WTC11 (cell line): ENCODE measurements around the gene HLA-G. TPM values are rescaled to one million over a fixed set of nuclear protein-coding genes. Genes with fewer than 3 reads are reported as not detected.

ENCODE experiments used
- ATAC-seq: fragments of 200-7000 bp; cut with Tn5 transposase; 2 replicates; pipeline ENCODE4 v1.10.0; 2021; ENCODE audit warnings: mild to moderate bottlenecking, moderate library complexity
- CTCF ChIA-PET: fragments of 300-600 bp; sonication (Branson Sonifier 250); formaldehyde crosslinking; loops from one replicate; lab custom pipeline; 2021; ENCODE audit warnings: antibody characterized with exemption; lab: Charles Lee
- POLR2A ChIA-PET: fragments of 350-600 bp; sonication (Branson Sonifier 250); formaldehyde crosslinking; loops from one replicate; lab custom pipeline; 2021; ENCODE audit warnings: antibody characterized with exemption; lab: Charles Lee
- DNase-seq: peaks from one replicate; pipeline ENCODE4 v3.0.0; 2021; ENCODE audit warnings: low spot score
- H3K27ac Mint-ChIP-seq: 2 replicates; pipeline ENCODE4 v1.8.0; 2021; ENCODE audit warnings: mixed read lengths
- H3K27me3 Mint-ChIP-seq: 2 replicates; pipeline ENCODE4 v1.8.0; 2021; ENCODE audit warnings: low read depth, mild to moderate bottlenecking, moderate library complexity, mixed read lengths
- H3K36me3 Mint-ChIP-seq: 2 replicates; pipeline ENCODE4 v1.8.0; 2021; ENCODE audit warnings: mixed read lengths
- H3K4me1 Mint-ChIP-seq: 2 replicates; pipeline ENCODE4 v1.8.0; 2022; ENCODE audit warnings: mixed read lengths
- H3K4me3 Mint-ChIP-seq: 2 replicates; pipeline ENCODE4 v1.8.0; 2021; ENCODE audit warnings: mild to moderate bottlenecking, moderate library complexity, mixed read lengths
- H3K9me3 Mint-ChIP-seq: 2 replicates; pipeline ENCODE4 v1.8.0; 2021; ENCODE audit warnings: mixed read lengths
- CBFB ChIP-seq: sonication (generic); formaldehyde crosslinking; IDR thresholded peaks from 2 replicates; pipeline ENCODE4 v1.8.1; 2022; ENCODE audit warnings: mild to moderate bottlenecking, low read depth, missing genetic modification reagents
- EMX1 ChIP-seq: fragments of 250-450 bp; sonication (Bioruptor Pico); IDR thresholded peaks from 2 replicates; pipeline ENCODE4 v1.8.0; 2021; ENCODE audit warnings: mild to moderate bottlenecking
- FOXJ3 ChIP-seq: sonication (generic); formaldehyde crosslinking; IDR thresholded peaks from 2 replicates; pipeline ENCODE4 v1.9.0; 2021; ENCODE audit warnings: missing genetic modification reagents, mild to moderate bottlenecking, borderline replicate concordance
- GTF2I ChIP-seq: fragments of 250-450 bp; sonication (Bioruptor Pico); conservative IDR thresholded peaks from 2 replicates; pipeline ENCODE4 v1.4.0; 2021; ENCODE audit warnings: mild to moderate bottlenecking
- NR2C2 ChIP-seq: sonication (generic); formaldehyde crosslinking; IDR thresholded peaks from 2 replicates; pipeline ENCODE4 v1.8.0; 2022; ENCODE audit warnings: mild to moderate bottlenecking, missing genetic modification reagents
- SMAD4 ChIP-seq: sonication (generic); formaldehyde crosslinking; IDR thresholded peaks from 2 replicates; pipeline ENCODE4 v1.8.0; 2022; ENCODE audit warnings: mild to moderate bottlenecking, missing genetic modification reagents
- SOX15 ChIP-seq: fragments of 250-450 bp; sonication (Bioruptor Pico); IDR thresholded peaks from 2 replicates; pipeline ENCODE4 v1.9.0; 2021; ENCODE audit warnings: mild to moderate bottlenecking
- TCF7 ChIP-seq: sonication (generic); formaldehyde crosslinking; IDR thresholded peaks from 2 replicates; pipeline ENCODE4 v1.8.0; 2022; ENCODE audit warnings: mild to moderate bottlenecking, low read depth, missing genetic modification reagents, moderate library complexity
- TP53 ChIP-seq: sonication (generic); formaldehyde crosslinking; IDR thresholded peaks from 2 replicates; pipeline ENCODE4 v1.8.1; 2023; ENCODE audit warnings: mild to moderate bottlenecking, missing genetic modification reagents
- ZNF281 ChIP-seq: sonication (generic); formaldehyde crosslinking; IDR thresholded peaks from 2 replicates; pipeline ENCODE4 v1.8.0; 2023; ENCODE audit warnings: mild to moderate bottlenecking, missing genetic modification reagents
- ZNF317 ChIP-seq: sonication (generic); formaldehyde crosslinking; IDR thresholded peaks from 2 replicates; pipeline ENCODE4 v1.8.1; 2023; ENCODE audit warnings: low read depth, mild to moderate bottlenecking, moderate library complexity, missing genetic modification reagents, borderline replicate concordance
- ZNF425 ChIP-seq: fragments of 250-450 bp; sonication (Bioruptor Pico); conservative IDR thresholded peaks from 2 replicates; pipeline ENCODE4 v1.9.0; 2021; ENCODE audit warnings: mild to moderate bottlenecking
- ZNF532 ChIP-seq: fragments of 250-450 bp; sonication (Bioruptor Pico); IDR thresholded peaks from 2 replicates; pipeline ENCODE4 v1.9.0; 2021; ENCODE audit warnings: mild to moderate bottlenecking, borderline replicate concordance
- ZNF671 ChIP-seq: fragments of 250-450 bp; sonication (Bioruptor Pico); IDR thresholded peaks from 2 replicates; pipeline ENCODE4 v1.8.0; 2021; ENCODE audit warnings: mild to moderate bottlenecking
- ZSCAN18 ChIP-seq: fragments of 250-450 bp; sonication (Bioruptor Pico); IDR thresholded peaks from 2 replicates; pipeline ENCODE4 v2.1.2; 2022; ENCODE audit warnings: mild to moderate bottlenecking, moderate library complexity
- total RNA-seq: library from RNA; stranded (reverse); gene quantifications from 3 replicates; pipeline ENCODE4 v1.2.3, GENCODE V29; 2021
- TF ChIP-seq, protein P1 (sequence below): sonication (generic); formaldehyde crosslinking; IDR thresholded peaks from 2 replicates; pipeline ENCODE4 v1.8.0; 2022; ENCODE audit warnings: mild to moderate bottlenecking, missing genetic modification reagents
- TF ChIP-seq, protein P2 (sequence below): sonication (generic); formaldehyde crosslinking; IDR thresholded peaks from 2 replicates; pipeline ENCODE4 v1.8.1; 2023; ENCODE audit warnings: mild to moderate bottlenecking, missing genetic modification reagents, moderate library complexity
- TF ChIP-seq, protein P3 (sequence below): sonication (generic); formaldehyde crosslinking; IDR thresholded peaks from 2 replicates; pipeline ENCODE4 v1.8.0; 2022; ENCODE audit warnings: mild to moderate bottlenecking, missing genetic modification reagents

The HLA-G gene
- total RNA-seq, 1 experiment from 2014 or later, result 1.7 TPM

DNA sequence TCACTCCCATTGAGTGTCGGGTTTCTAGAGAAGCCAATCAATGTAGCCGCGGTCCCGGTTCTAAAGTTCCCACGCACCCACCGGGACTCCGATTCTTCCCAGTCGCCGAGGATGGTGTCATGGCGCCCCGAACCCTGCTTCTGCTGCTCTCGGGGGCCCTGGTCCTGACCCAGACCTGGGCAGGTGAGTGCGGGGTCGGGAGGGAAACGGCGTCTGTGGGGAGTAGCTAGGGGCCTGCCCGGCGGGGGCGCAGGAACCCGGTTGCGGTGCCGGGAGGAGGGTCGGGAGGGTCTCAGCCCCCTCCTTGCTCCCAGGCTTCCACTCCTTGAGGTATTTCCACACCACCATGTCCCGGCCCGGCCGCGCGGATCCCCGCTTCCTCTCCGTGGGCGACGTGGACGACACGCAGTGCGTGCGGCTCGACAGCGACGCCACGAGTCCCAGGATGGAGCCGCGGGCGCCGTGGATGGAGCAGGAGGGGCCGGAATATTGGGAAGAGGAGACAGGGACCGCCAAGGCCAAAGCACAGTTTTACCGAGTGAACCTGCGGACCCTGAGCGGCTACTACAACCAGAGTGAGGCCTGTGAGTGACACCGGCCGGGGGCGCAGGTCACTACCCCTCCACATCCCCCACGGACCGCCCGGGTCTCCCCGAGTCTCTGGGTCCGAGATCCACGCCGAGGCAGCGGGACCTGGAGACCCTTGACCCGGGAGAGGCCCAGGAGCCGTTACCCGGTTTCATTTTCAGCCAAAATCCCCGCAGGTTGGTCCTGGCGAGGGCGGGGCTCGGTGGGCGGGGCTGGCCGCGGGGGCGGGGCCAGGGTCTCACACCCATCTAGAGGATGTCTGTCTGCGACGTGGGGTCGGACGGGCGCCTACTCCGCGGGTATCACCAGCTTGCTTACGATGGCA lies 35.2 kb upstream of the HLA-G start (continued):
- TF ChIP-seq, protein P1, sequence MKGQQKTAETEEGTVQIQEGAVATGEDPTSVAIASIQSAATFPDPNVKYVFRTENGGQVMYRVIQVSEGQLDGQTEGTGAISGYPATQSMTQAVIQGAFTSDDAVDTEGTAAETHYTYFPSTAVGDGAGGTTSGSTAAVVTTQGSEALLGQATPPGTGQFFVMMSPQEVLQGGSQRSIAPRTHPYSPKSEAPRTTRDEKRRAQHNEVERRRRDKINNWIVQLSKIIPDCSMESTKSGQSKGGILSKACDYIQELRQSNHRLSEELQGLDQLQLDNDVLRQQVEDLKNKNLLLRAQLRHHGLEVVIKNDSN (CRISPR knock-in tag), result 0 out of 2 replicates have a peak, but pooled peaks have one; percentile 24
- no peak for TF ChIP-seq FOXJ3 (CRISPR knock-in tag)
- TF ChIP-seq, all 79 proteins: peak for 7

DNA sequence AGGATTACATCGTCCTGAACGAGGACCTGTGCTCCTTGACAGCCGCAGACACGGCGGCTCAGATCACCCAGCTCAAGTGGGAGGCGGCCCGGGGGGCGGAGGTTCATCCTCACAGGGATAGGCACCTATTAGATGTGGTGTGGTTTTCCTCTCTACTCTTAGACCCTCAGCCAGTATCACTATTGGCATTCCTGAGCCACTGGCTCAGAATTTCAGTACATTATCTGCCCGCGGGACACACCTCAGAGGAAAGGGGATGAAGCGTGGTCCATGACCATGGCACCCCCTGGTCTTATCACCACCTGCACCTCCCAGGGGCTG lies 34.6 kb upstream of the HLA-G start:
- ChIA-PET CTCF (interaction anchor here (2.1 kb wide), 1 partner anchor 44 kb away, joined by 6 read pairs; no protein-coding TSS in a partner anchor), POLR2A (interaction anchor here (0.9 kb wide), 1 partner anchor 35 kb away, joined by 4 read pairs; no protein-coding TSS in a partner anchor)
- peaks cover 10% of the 10 kb centered on the region for H3K9me3 Mint-ChIP-seq
- ATAC-seq, result no peak
- H3K4me3 Mint-ChIP-seq, result peak overlapping the region; percentile 77
- TF ChIP-seq ZNF671 (CRISPR knock-in tag) (no peak), CBFB (CRISPR knock-in tag) (no peak), SOX15 (CRISPR knock-in tag) (no peak), TP53 (CRISPR knock-in tag) (no peak), GTF2I (no peak), EMX1 (CRISPR knock-in tag) (no peak), TCF7 (no peak), ZNF281 (CRISPR knock-in tag) (no peak), ZSCAN18 (CRISPR knock-in tag) (no peak)
- TF ChIP-seq, protein P2, sequence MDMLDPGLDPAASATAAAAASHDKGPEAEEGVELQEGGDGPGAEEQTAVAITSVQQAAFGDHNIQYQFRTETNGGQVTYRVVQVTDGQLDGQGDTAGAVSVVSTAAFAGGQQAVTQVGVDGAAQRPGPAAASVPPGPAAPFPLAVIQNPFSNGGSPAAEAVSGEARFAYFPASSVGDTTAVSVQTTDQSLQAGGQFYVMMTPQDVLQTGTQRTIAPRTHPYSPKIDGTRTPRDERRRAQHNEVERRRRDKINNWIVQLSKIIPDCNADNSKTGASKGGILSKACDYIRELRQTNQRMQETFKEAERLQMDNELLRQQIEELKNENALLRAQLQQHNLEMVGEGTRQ (CRISPR knock-in tag), result no peak
- no peak for DNase-seq
- H3K27ac Mint-ChIP-seq, result no peak overlapping the region
- peaks cover 80% of the 10 kb centered on the region for H3K27me3 Mint-ChIP-seq
- H3K36me3 Mint-ChIP-seq, result peaks cover 8% of the 10 kb centered on the region
- peaks cover 5% of the 10 kb centered on the region for H3K4me1 Mint-ChIP-seq

DNA sequence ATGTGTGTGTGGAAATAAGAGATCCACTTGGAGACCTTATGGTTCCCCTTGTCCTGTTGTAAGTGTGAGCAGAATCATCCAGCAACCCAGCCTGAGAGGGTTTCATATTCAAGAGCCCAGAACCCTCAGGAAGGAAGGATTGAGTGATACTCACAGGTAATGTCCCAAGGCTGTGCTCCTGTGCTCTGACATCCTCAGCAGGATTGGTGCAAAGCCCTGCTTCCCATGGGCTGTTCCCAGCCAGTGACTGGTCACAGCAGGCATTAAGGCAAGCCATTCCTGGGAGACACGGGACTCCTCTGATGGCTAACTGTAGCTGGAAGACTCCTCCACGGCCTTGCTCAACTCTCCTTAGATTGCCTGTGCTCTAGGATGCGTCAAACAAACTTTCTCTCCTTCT lies 33.8 kb upstream of the HLA-G start:
- no peak for DNase-seq
- Mint-ChIP-seq H3K4me1 (peaks cover 5% of the 10 kb centered on the region), H3K27me3 (peaks cover 78% of the 10 kb centered on the region), H3K4me3 (no peak overlapping the region), H3K27ac (no peak overlapping the region), H3K9me3 (peaks cover 4% of the 10 kb centered on the region), H3K36me3 (peaks cover 3% of the 10 kb centered on the region; the same call in 1 of the 2 replicates)
- POLR2A ChIA-PET, result no interaction called here
- CTCF ChIA-PET, result interaction anchor here (0.6 kb wide), 2 partner anchors 45 to 47 kb away, joined by 3 to 5 read pairs; no protein-coding TSS in a partner anchor
- ATAC-seq, result no peak
- TF ChIP-seq ZNF532 (no peak), NR2C2 (CRISPR knock-in tag) (no peak), ZNF317 (no peak), ZNF425 (CRISPR knock-in tag) (no peak), SMAD4 (CRISPR knock-in tag) (no peak)
- TF ChIP-seq, protein P2 (CRISPR knock-in tag), result no peak
- TF ChIP-seq, protein P3, sequence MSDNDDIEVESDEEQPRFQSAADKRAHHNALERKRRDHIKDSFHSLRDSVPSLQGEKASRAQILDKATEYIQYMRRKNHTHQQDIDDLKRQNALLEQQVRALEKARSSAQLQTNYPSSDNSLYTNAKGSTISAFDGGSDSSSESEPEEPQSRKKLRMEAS (CRISPR knock-in tag), result no peak
